A549 (cell line): Measurements from ENCODE around the gene GRK3. TPM values are rescaled to one million over a fixed set of nuclear protein-coding genes. Genes with fewer than 3 reads are reported as not detected.
"Not testable (repeated sequence)": the region's sequence is repeated elsewhere in the genome, so short reads cannot be mapped to it uniquely, and the experiment has no call there.

Source experiments
- ATAC-seq, 2 experiments: fragments of 200-7000 bp in 1 of 2; fragments of >200 bp in 1 of 2; cut with Nextera tagmentation in 1 of 2; cut with Tn5 transposase in 1 of 2; 3 replicates each; pipeline versions ENCODE4 v1.8.0 to v1.9.1; 2018 to 2020; ENCODE audit warnings: mild to moderate bottlenecking in 1 of 2, moderate library complexity in 1 of 2
- CTCF ChIA-PET: fragments of 300-600 bp; sonication (Branson Sonifier 250); formaldehyde crosslinking; extraction: SDS; loops from one replicate; lab custom pipeline; 2021; ENCODE audit warnings: antibody characterized with exemption, inconsistent platforms; lab: Yijun Ruan, JAX
- POLR2A ChIA-PET: fragments of 350-600 bp; formaldehyde crosslinking; extraction: SDS; loops from one replicate; lab custom pipeline; 2021; ENCODE audit warnings: antibody characterized with exemption, inconsistent platforms; lab: Yijun Ruan, JAX
- DNase-seq, 2 experiments: peaks; one replicate each; pipeline versions ENCODE4 v3.0.0 to v3.0.0-alpha.2; 2011 to 2016; ENCODE audit warnings: low read depth in 1 of 2, low spot score in 1 of 2
- FAIRE-seq: peaks from 2 replicates; lab custom pipeline; 2011; peaks lifted over from hg19 to GRCh38; lab: Jason Lieb, UNC
- H3K27ac ChIP-seq, 2 experiments: fragments of >200 bp; sonication (Bioruptor Twin); formaldehyde crosslinking; 3 replicates each; pipeline ENCODE4 v1.5.1; 2016 to 2017
- H3K4me1 ChIP-seq: fragments of >200 bp; sonication (Bioruptor Twin); formaldehyde crosslinking; 3 replicates; pipeline ENCODE4 v1.6.1; 2016
- H3K4me2 ChIP-seq: fragments of >200 bp; sonication (Bioruptor Twin); formaldehyde crosslinking; 3 replicates; pipeline ENCODE4 v1.6.1; 2016
- H3K4me3 ChIP-seq: fragments of >200 bp; sonication (Bioruptor Twin); formaldehyde crosslinking; 3 replicates; pipeline ENCODE4 v1.5.1; 2016
- H3K9me3 ChIP-seq: fragments of >200 bp; sonication (Bioruptor Twin); formaldehyde crosslinking; 3 replicates; pipeline ENCODE4 v1.6.1; 2016
- BCL3 ChIP-seq: fragments of >200 bp; sonication (Bioruptor Twin); formaldehyde crosslinking; IDR thresholded peaks from 3 replicates; pipeline ENCODE4 v1.6.1; 2016
- E2F6 ChIP-seq: IDR thresholded peaks from 2 replicates; pipeline ENCODE4 v1.6.1; 2012; ENCODE audit warnings: low read depth, borderline replicate concordance
- EHMT2 ChIP-seq: fragments of 200-600 bp; sonication (generic); IDR thresholded peaks from 2 replicates; pipeline ENCODE4 v1.6.1; 2016; ENCODE audit warnings: antibody characterized with exemption, low read depth, mild to moderate bottlenecking, moderate library complexity
- HEYL ChIP-seq: fragments of 250-450 bp; sonication (Bioruptor Pico); IDR thresholded peaks from 2 replicates; pipeline ENCODE4 v1.8.0; 2021; ENCODE audit warnings: mild to moderate bottlenecking, moderate library complexity
- HOXA7 ChIP-seq: fragments of 250-450 bp; sonication (Bioruptor Pico); IDR thresholded peaks from 2 replicates; pipeline ENCODE4 v1.5.0; 2020; ENCODE audit warnings: mild to moderate bottlenecking, moderate library complexity
- HOXB5 ChIP-seq: fragments of 250-450 bp; sonication (Bioruptor Pico); IDR thresholded peaks from 2 replicates; pipeline ENCODE4 v1.5.0; 2020; ENCODE audit warnings: mild to moderate bottlenecking, moderate library complexity
- MAFK ChIP-seq: fragments of 450-650 bp; IDR thresholded peaks from 2 replicates; pipeline ENCODE4 v1.6.1; 2014; ENCODE audit not compliant: partially characterized antibody
- MAX ChIP-seq: IDR thresholded peaks from 2 replicates; pipeline ENCODE4 v1.6.1; 2012
- NR3C1 ChIP-seq: fragments of >200 bp; sonication (Bioruptor Twin); formaldehyde crosslinking; IDR thresholded peaks from 3 replicates; pipeline ENCODE4 v1.6.1; 2017
- POLR2A ChIP-seq: IDR thresholded peaks from 2 replicates; pipeline ENCODE4 v1.6.1; 2012; ENCODE audit warnings: mild to moderate bottlenecking, low read length
- RARB ChIP-seq: fragments of 250-450 bp; sonication (Bioruptor Pico); IDR thresholded peaks from 2 replicates; pipeline ENCODE4 v1.8.0; 2021; ENCODE audit warnings: mild to moderate bottlenecking, moderate library complexity
- RNF2 ChIP-seq: fragments of 200-600 bp; sonication (generic); IDR thresholded peaks from 2 replicates; pipeline ENCODE4 v1.6.1; 2016; ENCODE audit warnings: low read depth, mild to moderate bottlenecking, antibody characterized with exemption, moderate library complexity, borderline replicate concordance
- TP53 ChIP-seq: fragments of 250-450 bp; sonication (Bioruptor Pico); IDR thresholded peaks from 2 replicates; pipeline ENCODE4 v1.5.0; 2021; ENCODE audit warnings: mild to moderate bottlenecking, moderate library complexity
- ZNF302 ChIP-seq: fragments of 250-450 bp; sonication (Bioruptor Pico); IDR thresholded peaks from 2 replicates; pipeline ENCODE4 v1.9.0; 2021; ENCODE audit warnings: inconsistent platforms, mild to moderate bottlenecking, moderate library complexity
- WGBS: methylation state at CpG from one replicate; pipeline ENCODE4 v1.1.6; 2017; ENCODE audit errors: missing lambda C conversion rate; 5-methylcytosine and 5-hydroxymethylcytosine counted together
- polyA plus RNA-seq, 4 experiments: library from polyadenylated mRNA; depleted of rRNA in 3 of 4; stranded (reverse); fragments of >200 nt; fragmentation: RNase III in 1 of 4; extraction: RNeasy Plus Mini Kit Qiagen cat#74134 plus additional on column Dnase treatment in 1 of 4; gene quantifications; 2 replicates in 3 of 4; 3 replicates in 1 of 4; pipeline ENCODE4 v1.2.3, GENCODE V29; 2011 to 2017

GRK3 gene
- polyA plus RNA-seq, 2 of the 4 experiments (the other 2 are of a cell fraction), result 3.9 to 6.5 TPM

- no peak overlapping the region for H3K4me2 ChIP-seq
- ChIA-PET CTCF (interaction anchor here (1.0 to 1.7 kb wide), 2 partner anchors 9 to 200 kb away, joined by 3 to 9 read pairs; partner anchors contain the start of gene GRK3), POLR2A (no interaction called here)
- no peak for TF ChIP-seq NR3C1
- TF ChIP-seq MAFK, result peak; percentile 29
- no peaks in the 10 kb centered on the region for H3K4me1 ChIP-seq
- H3K27ac ChIP-seq, result no peak overlapping the region
- FAIRE-seq, result no peak
- H3K4me3 ChIP-seq, result no peak overlapping the region
- ATAC-seq, result no peak
- no peak for DNase-seq
- H3K9me3 ChIP-seq, result no peaks in the 10 kb centered on the region
Measured at GRCh38 chr22:25572708-25573171, 8.3 kb downstream of the GRK3 start.

GRCh38 chr22:25573841-25574240 lies 9.4 kb downstream of the GRK3 start:
- WGBS, result 86% methylated on average over 5 of the region's 5 CpGs
- CTCF ChIA-PET, result interaction anchor here (1.7 kb wide), 1 partner anchor 199 kb away, joined by 9 read pairs; no protein-coding TSS in a partner anchor
- no peak overlapping the region for H3K4me2 ChIP-seq
- POLR2A ChIA-PET, result no interaction called here
- FAIRE-seq, result no peak
- H3K9me3 ChIP-seq, result no peaks in the 10 kb centered on the region
- TF ChIP-seq MAFK, result peak; percentile 38
- TF ChIP-seq HOXA7 (CRISPR knock-in tag), result no peak
- no peak for TF ChIP-seq E2F6
- no peak for ATAC-seq
- H3K4me3 ChIP-seq, result no peak overlapping the region
- no peak for DNase-seq
- H3K4me1 ChIP-seq, result no peaks in the 10 kb centered on the region
- no peak overlapping the region for H3K27ac ChIP-seq

- FAIRE-seq, result no peak
- no peak for ATAC-seq
- Histone ChIP-seq H3K4me1 (no peaks in the 10 kb centered on the region), H3K4me2 (no peak overlapping the region), H3K27ac (no peak overlapping the region), H3K4me3 (no peak overlapping the region), H3K9me3 (no peaks in the 10 kb centered on the region)
- ChIA-PET POLR2A (no interaction called here), CTCF (no interaction called here)
- no peak for DNase-seq
- 89% methylated on average over 4 of the region's 4 CpGs for WGBS
- TF ChIP-seq POLR2A, result no peak
- TF ChIP-seq TP53, result no peak
- no peak for TF ChIP-seq ZNF302 (CRISPR knock-in tag)
- no peak for TF ChIP-seq RNF2
- no peak for TF ChIP-seq MAX
- no peak for TF ChIP-seq HEYL
- no peak for TF ChIP-seq HOXB5 (CRISPR knock-in tag)
- no peak for TF ChIP-seq RARB
- no peak for TF ChIP-seq BCL3
- no peak for TF ChIP-seq EHMT2
- TF ChIP-seq, all 56 proteins: peak for 0
Measured at GRCh38 chr22:25574736-25575135, 10.3 kb downstream of the GRK3 start.

- DNase-seq, POLR2A ChIA-PET: not testable (repeated sequence)
Measured at GRCh38 chr22:25575674-25576392, 11.4 kb downstream of the GRK3 start.

GRCh38 chr22:25581452-25581851 lies 17.0 kb downstream of the GRK3 start:
- CTCF ChIA-PET, POLR2A ChIA-PET, DNase-seq: not testable (repeated sequence)

More at GRCh38 chr22:25575674-25576392, 11.4 kb downstream of the GRK3 start:
- FAIRE-seq, H3K4me3 ChIP-seq, H3K27ac ChIP-seq, H3K4me2 ChIP-seq, CTCF ChIA-PET, H3K9me3 ChIP-seq, ATAC-seq, H3K4me1 ChIP-seq: not testable (repeated sequence)
- WGBS, result 81% methylated on average over 8 of the region's 8 CpGs

More at GRCh38 chr22:25581452-25581851, 17.0 kb downstream of the GRK3 start:
- H3K9me3 ChIP-seq, H3K4me1 ChIP-seq, H3K27ac ChIP-seq, H3K4me2 ChIP-seq, ATAC-seq, FAIRE-seq, H3K4me3 ChIP-seq: not testable (repeated sequence)
- 77% methylated on average over 6 of the region's 6 CpGs for WGBS
